GM18520 (cell line): ENCODE measurements around the gene FPR3.
"Not testable (repeated sequence)": the region's sequence is repeated elsewhere in the genome, so short reads cannot be mapped to it uniquely, and the experiment has no call there.

Source experiments
- ATAC-seq: cut with Tn5 transposase; IDR thresholded peaks from one replicate; pipeline ENCODE4 v1.9.1; 2021; ENCODE audit not compliant: unreplicated experiment

FPR3 gene

DNA sequence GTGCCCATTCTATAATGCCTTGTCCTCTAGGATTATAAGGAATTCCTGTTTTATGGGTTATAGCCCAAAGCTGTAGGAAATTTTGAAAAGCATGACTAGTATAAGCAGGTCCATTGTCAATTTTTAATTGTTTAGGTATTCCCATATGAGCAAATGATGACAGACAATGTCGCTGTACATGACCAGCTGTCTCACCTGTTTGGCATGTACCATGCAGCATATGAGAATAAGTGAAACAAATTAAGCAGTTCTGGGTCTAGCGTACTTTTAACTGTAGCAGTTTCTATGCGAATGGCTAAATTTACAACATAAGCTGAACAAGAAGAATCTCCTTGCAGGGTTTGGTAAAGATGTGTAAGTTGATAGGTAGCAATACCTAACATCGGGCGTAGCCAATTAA is 11.6 kb downstream of the FPR3 start:
- not testable (repeated sequence) for ATAC-seq

DNA sequence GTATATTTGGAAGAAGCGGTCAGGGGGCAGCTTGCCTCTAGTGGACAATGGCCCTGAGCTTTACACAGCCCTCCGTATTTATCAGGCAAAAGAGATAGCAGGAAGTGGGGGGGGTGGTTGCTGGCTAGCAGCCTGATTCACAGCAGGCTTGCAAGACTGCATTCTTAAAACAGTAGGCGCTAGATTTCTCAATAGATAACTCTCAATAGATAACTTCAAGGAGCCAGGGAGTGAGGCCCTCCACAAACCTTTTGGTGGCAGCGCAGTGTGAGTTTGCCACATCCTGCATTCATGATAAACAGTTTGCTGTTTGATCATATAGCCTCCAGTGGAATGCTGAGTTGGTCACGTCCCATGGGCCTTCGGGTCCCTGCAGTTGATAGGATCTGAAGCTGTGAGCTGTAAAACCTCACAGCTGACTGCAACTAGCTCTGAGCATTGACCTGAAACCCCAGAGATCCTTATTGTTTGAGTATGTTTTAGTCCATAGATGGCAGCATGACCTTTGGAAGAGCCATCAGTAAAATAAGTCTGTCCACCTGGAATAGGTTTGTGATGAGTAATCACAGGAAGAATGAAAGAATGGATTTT is 12.2 kb downstream of the FPR3 start:
- ATAC-seq: no peak

DNA sequence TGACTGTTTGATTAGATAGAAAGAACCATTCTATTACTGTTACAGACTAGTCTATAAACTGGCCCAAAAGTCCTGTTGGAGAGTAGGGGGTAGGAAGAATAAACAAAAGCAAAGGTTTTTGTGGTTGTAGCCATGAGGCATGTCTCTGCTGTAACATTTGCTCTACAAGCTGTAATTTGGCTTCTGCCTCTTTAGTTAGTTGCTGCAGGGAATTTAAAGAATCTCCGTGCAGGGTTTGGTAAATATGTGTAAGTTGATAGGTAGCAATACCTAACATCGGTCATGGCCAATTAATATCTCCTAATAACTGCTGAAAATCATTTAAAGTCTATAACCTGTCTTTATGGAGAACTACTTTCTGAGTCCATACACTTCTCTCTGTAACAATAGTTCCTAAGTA is 13.0 kb downstream of the FPR3 start:
- no peak for ATAC-seq

- no peak for ATAC-seq
Observed at GRCh38 chr19:51808333-51808986, 13.5 kb downstream of the FPR3 start.

DNA sequence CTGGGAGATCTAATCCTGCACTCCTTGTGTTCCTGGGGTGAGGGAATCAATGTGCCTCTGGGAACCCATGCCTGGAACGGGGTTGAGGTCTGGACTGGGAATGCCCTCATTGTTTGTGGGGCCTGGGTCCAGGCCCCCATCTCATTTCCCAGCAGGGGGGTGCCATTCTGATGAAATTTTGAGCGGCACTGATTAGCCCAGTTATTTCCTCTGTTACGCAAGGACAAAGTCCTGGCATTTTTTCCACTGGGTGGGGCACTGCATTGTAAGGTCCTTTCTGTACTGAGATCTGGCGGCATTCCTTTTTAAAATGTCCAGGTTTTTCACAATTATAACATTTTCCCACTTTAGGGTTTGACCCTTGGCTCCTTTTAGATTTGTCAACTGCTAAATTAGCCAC is 14.8 kb downstream of the FPR3 start:
- ATAC-seq: no peak

DNA sequence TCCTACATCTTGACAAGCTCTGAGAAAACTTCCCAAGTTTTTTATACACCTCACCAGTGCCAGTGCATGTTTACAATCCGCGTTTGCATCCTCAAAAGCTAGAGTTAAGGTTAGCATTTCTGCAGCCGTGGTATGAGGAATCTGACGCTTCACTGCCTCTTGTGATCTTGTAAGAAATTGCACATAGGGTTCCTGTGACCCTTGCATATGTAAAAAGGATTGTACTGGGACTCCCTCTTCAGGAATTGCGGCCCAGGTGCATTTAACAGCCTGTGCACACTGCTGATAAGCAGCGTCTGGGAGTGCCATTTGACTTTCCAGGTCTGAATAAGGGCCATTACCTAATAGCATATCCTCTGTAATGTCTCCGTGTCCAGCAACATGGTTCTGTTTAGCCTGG is 15.3 kb downstream of the FPR3 start:
- no peak for ATAC-seq

- no peak for ATAC-seq
Observed at GRCh38 chr19:51811344-51811743, 16.4 kb downstream of the FPR3 start.

GRCh38 chr19:51815043-51815442 is 20.1 kb downstream of the FPR3 start:
- no peak for ATAC-seq

GRCh38 chr19:51816711-51817110 is 21.8 kb downstream of the FPR3 start:
- ATAC-seq: no peak

GRCh38 chr19:51820011-51820410 is 25.1 kb downstream of the FPR3 start:
- no peak for ATAC-seq

GRCh38 chr19:51820831-51821446 is 26.0 kb downstream of the FPR3 start:
- no peak for ATAC-seq

GRCh38 chr19:51821456-51821855 is 26.5 kb downstream of the FPR3 start:
- no peak for ATAC-seq

DNA sequence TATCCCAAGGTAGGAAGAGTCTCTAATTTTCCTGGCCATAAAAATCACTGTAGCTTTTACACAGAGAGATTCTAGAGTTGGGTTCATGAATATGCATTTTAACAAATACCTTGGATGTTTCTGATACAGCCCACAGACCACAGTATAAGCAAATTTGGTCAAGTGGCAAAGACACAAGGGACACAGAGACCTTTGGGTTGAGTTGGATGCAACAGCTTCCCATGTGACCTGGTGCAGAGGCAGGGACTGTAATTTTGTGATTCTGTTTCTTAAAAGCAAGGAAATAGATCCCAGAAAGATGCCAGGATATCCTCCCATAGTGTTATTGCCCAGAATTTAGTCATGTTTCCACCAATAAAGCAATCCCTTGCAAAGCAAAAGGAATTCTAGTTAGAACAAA is 27.0 kb downstream of the FPR3 start:
- ATAC-seq: no peak

DNA sequence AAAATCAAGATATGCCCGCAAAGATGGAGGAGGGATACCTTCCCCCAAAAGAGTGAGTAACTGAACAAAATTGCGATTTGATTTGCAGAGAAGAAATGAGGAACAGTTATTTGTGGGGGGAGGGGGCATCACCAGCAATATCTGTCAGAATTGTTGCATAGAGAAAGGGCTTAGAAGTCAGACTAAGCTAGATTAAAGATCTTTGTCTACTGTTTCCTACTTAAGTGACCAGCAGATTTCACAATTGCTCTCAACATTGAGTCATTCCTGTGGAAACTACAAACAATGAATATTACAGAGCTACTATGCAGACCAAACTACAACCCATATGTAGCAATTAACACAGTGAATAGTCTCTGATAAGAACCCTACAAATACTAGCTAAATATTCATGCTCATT is 27.4 kb downstream of the FPR3 start:
- ATAC-seq: no peak

- no peak for ATAC-seq
Observed at GRCh38 chr19:51822946-51823345, 28.0 kb downstream of the FPR3 start.

DNA sequence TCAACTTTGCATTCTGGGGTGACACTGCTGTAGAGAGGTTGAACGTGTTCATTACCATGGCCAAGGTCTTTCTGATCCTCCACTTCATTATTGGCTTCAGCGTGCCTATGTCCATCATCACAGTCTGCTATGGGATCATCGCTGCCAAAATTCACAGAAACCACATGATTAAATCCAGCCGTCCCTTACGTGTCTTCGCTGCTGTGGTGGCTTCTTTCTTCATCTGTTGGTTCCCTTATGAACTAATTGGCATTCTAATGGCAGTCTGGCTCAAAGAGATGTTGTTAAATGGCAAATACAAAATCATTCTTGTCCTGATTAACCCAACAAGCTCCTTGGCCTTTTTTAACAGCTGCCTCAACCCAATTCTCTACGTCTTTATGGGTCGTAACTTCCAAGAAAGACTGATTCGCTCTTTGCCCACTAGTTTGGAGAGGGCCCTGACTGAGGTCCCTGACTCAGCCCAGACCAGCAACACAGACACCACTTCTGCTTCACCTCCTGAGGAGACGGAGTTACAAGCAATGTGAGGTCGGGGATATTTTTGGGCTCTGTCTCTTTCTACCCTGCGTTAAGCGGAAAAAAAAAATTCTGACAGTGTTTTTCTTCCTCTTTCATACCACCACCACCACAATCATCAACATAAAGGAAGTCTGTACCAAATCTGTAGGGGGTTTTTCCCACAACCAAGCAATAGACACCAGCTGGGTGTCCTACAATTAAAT is 29.5 kb downstream of the FPR3 start:
- no peak for ATAC-seq

DNA sequence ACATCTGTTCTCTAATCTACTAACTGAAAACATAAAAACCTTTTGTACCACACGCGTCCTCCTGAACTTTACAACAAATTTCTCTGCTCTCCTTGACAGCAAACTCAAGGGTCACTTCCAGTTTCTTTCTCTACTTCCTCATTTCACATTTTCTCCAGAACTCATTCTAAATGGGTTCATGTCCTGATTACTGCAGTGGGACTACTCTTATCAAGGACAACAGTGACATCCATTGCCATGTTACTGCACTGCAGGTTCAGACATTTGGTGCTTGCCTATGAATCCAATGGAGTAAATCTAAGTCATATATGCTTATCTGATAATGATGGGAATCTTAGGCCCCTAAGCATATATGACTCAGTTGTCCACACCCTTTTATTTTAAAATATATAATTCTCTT is 35.3 kb downstream of the FPR3 start:
- ATAC-seq: no peak

GRCh38 chr19:51837145-51837544 is 42.2 kb downstream of the FPR3 start:
- ATAC-seq: no peak

GRCh38 chr19:51861870-51862622 is 67.1 kb downstream of the FPR3 start:
- ATAC-seq: no peak

DNA sequence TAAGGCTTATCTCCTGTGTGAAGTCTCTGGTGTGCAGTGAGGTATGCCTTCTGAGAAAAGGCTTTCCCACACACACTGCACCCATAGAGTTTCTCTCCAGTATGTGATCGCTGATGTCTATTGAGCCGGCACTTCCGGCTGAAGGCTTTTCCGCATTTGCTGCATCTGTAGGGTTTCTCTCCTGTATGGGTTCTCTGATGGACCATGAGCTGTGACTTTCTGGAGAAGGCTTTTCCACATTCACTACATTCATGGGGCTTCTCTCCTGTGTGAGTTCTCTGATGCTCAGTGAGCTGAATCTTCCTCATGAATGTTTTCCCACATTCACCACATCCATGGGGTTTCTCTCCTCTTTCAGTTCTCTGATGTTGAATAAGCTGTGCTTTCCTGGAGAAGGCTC is 78.1 kb downstream of the FPR3 start:
- no peak for ATAC-seq
